ENCODE data around the gene ZBTB39.

GRCh38 chr12:57037264-57037663 is 30.9 kb upstream of the ZBTB39 start:
- no peak for TF ChIP-seq ZNF557 (CRISPR knock-in tag; IDR thresholded peaks at IDR 0.05)
- TF ChIP-seq CTCF (CRISPR knock-in tag; IDR thresholded peaks at IDR 0.05), result no peak
- TF ChIP-seq ARID5B (CRISPR knock-in tag; IDR thresholded peaks at IDR 0.05), result no peak
- no peak for TF ChIP-seq ZNF639 (CRISPR knock-in tag; conservative IDR thresholded peaks at IDR 0.05)
- TF ChIP-seq ATF2 (CRISPR knock-in tag; IDR thresholded peaks at IDR 0.05), result no peak
